Choroid plexus epithelial cell (primary cell): ENCODE results near the gene TRPM5.

Source experiments
- DNase-seq: peaks from one replicate; pipeline ENCODE4 v3.0.0-alpha.2; 2010; ENCODE audit warnings: low read depth
- H3K4me3 ChIP-seq: 2 replicates; pipeline ENCODE4 v1.5.1; 2011; ENCODE audit warnings: low read depth, mild to moderate bottlenecking, control low read depth, low read length, moderate library complexity
- TF ChIP-seq, protein P1 (sequence below): conservative IDR thresholded peaks from 2 replicates; pipeline ENCODE4 v1.5.1; 2011; ENCODE audit warnings: low read depth, mild to moderate bottlenecking, control low read depth, inconsistent platforms, low read length, moderate library complexity

The TRPM5 gene

GRCh38 chr11:2451916-2452315 is 7.6 kb upstream of the TRPM5 start:
- TF ChIP-seq, protein P1, sequence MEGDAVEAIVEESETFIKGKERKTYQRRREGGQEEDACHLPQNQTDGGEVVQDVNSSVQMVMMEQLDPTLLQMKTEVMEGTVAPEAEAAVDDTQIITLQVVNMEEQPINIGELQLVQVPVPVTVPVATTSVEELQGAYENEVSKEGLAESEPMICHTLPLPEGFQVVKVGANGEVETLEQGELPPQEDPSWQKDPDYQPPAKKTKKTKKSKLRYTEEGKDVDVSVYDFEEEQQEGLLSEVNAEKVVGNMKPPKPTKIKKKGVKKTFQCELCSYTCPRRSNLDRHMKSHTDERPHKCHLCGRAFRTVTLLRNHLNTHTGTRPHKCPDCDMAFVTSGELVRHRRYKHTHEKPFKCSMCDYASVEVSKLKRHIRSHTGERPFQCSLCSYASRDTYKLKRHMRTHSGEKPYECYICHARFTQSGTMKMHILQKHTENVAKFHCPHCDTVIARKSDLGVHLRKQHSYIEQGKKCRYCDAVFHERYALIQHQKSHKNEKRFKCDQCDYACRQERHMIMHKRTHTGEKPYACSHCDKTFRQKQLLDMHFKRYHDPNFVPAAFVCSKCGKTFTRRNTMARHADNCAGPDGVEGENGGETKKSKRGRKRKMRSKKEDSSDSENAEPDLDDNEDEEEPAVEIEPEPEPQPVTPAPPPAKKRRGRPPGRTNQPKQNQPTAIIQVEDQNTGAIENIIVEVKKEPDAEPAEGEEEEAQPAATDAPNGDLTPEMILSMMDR = no peak
- no peak overlapping the region for H3K4me3 ChIP-seq
- DNase-seq = no peak

DNA sequence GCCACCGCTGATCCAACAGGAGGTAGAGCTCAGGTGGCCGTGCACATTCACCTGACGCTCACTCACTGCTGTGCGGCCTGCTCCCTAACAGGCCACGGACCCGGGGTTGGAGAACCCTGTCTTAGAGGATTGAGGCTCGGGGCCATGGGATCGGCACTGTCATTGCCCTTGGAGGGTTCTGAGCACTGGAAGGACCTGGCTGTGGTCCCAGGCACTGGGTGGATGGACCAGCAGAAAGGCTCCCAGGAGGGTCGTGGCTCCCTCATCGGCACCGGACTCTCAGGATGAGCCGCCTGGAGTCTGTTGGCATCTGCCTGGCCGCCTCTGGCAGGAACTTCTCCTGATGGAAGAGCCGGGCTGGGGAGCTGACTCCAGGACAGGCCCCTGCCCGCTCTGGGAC is 7.0 kb upstream of the TRPM5 start:
- TF ChIP-seq, protein P1 = no peak
- no peak for DNase-seq
- no peak overlapping the region for H3K4me3 ChIP-seq

DNA sequence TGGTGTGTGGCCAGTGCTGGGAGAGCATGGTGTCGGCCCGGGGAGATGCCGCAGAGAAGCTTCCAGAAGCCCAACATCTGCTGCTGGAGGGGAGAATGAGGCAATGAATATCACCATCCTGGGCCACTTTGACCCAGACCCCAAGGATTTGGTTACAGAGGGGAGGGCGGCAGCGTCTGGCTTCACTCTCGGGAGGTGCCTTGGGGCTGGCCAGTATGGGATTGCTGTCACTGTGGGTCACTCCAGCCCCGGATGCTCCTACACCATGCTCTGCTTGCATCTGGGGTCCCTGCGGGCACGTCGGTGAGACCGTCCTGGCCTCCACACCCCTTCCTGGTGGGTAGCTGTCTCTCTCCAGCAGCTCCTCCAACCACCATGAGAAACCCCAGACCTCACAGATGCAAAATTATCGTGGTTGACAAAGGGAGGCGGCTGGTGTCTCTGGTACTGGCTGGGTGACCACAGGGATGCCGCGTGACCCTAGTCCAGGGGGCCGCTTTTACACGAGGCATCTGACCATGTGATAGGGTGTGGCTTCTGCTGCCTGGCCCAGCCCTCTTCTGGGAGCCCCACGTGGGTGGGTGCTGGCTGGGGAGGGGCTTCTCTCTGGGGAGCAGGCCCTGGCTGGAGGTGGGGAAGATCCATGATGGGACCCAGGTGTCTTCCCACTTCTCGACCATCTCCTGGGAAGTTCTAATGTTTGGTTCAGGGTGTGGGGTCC is 6.2 kb upstream of the TRPM5 start:
- H3K4me3 ChIP-seq = no peak overlapping the region
- TF ChIP-seq, protein P1 = no peak
- no peak for DNase-seq

DNA sequence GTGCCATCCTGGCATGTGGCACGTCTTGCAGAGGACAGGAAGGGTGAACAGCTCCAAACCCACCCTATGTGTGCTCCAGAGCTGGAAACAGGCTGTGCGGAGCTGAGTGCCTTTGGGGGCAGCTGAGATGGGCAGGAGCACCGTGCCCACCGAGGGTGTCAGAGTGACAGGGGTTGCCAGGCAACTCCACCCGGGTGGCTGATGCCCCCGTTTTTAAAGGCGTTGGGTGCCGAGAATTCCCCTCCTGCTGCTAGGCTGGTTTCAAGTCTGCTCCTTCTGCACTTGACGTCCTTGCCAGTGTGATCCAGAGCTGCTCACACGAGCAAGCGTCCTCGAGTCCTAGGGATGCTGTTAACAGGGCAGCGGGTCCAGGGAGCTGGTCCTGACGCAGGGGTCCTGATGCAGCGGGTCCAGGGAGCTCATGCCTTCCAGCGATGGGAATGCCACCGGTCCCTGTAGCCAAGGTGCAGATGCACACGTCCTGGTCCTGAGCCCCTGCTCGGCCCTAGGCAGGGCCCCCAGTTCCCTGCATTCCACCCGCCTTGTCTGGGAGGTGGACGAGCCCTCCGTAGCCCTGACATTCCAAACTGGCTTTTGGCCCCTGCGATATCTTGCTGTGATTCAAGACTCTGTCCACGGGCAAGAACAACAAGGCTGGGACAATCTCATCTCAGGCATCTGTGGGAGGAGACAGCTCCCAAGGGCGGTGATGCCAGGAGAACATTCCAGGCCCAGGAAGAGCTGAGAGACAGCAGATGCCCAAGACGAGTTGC is 5.4 kb upstream of the TRPM5 start:
- no peak overlapping the region for H3K4me3 ChIP-seq
- TF ChIP-seq, protein P1 = no peak
- no peak for DNase-seq

DNA sequence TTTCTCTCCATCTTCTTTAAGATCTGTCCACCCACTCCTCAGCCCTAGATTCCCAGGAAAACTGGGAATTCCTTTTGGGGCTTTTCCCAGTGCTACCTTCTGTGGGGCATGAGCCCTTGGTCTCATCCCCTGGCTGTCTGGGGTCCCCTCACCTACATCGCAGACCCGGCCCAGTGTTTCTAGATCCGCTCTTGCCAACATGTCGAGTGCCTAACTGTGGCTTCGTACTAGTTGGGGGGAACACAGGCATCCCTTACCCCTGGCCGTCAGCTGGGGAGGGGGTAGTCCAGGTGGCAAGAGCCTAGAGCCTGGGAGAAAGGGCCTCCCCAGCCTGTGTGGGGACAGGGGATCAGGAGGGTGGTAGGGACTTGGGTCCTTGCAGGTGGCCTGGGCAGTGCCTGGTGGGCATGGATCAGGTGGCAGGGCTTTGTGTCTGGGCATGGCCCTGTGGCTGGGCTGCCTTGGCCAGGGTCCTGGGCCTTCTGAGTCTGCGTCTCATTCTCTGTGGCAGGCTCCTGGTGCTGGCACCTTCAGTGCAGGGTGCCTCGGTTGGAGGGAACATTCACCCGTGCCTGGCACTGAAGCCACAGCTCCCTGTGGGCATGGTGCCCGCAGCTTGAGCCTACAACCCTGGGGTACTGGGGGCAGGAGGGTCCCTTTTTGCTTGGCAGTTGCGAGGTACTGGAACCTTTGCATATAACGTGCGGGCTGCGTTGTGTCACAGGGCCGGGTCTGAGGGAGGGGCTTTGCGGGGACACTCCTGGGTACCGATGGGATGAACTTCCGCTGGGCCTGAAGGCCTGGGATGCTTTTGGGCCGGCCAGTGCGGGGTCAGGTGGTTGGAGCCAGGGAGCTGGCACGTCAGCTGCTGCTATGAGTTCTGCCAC is 4.6 kb upstream of the TRPM5 start:
- no peak for DNase-seq
- no peak overlapping the region for H3K4me3 ChIP-seq
- TF ChIP-seq, protein P1 = no peak

DNA sequence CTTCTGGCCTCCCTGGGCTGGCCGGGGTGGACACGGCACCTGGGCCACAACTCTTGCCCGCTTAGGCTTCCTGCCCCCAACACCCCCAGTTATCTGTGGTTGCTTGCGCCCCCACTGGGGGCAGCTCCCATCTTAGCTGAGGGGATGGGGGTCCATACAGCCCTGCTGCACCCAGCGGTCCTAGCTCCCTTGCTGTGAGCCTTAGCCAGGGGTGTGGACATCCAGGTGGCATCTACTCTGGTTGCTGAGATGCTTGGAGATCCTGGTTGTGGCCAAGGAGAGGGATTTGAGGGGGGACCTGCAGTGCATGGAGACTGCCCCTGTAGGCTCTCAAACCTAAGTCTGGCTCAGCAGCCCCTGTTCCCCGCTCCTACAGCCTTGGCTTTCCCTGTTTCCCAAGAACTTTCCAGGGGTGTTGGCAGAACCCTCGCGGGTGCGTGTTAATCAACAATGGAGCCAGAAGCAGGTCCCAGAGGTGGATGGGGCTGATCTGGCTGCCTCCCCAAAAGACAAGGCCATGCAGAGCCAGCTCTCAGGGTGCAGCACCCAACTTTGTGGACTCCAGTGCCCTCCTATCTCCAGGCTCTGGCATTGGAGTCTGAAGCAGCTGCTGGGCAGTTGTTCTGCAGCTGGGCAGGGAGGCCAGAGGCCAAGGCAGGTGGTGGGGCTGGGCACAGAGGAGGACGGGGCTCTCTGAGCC is 3.8 kb upstream of the TRPM5 start:
- no peak overlapping the region for H3K4me3 ChIP-seq
- no peak for DNase-seq
- TF ChIP-seq, protein P1 = no peak
